Fibroblast of villous mesenchyme (primary cell): ENCODE measurements around the gene EFEMP2. TPM values are rescaled to one million over a fixed set of nuclear protein-coding genes. Genes with fewer than 3 reads are reported as not detected.

Experiments
- DNase-seq: peaks from one replicate; pipeline ENCODE4 v3.0.0-alpha.2; 2010; ENCODE audit warnings: low read depth
- H3K4me3 ChIP-seq: 2 replicates; pipeline ENCODE4 v1.5.1; 2011; ENCODE audit warnings: low read depth, mild to moderate bottlenecking, low read length
- CTCF ChIP-seq: IDR thresholded peaks from 2 replicates; pipeline ENCODE4 v1.5.1; 2012; ENCODE audit warnings: low read depth, mild to moderate bottlenecking, low read length; ENCODE audit not compliant: insufficient read depth
- total RNA-seq: library from RNA; depleted of rRNA; stranded (reverse); fragments of >200 nt; gene quantifications from 2 replicates; pipeline ENCODE4 v1.2.3, GENCODE V29; 2012

The EFEMP2 gene
- total RNA-seq, 1 donor, result 77.7 TPM

- no peak for TF ChIP-seq CTCF
- no peak for DNase-seq
These were observed 45.9 kb upstream of the EFEMP2 start, which contains the start of gene C11orf68 for GRCh38 chr11:65918211-65919140. Gene C11orf68 (minus strand): TSS chr11:65919062. CDS start chr11:65919031, 31 bp downstream.

GRCh38 chr11:65917434-65918210, 45.0 kb upstream of the EFEMP2 start:
- peak overlapping the region; percentile 94 for H3K4me3 ChIP-seq
- DNase-seq, result no peak
- TF ChIP-seq CTCF, result no peak

More at GRCh38 chr11:65918211-65919140, 45.9 kb upstream of the EFEMP2 start, which contains the start of gene C11orf68:
- H3K4me3 ChIP-seq, result peak within 1 kb of the TSS; percentile 94

- peak overlapping the region; percentile 94 for H3K4me3 ChIP-seq
- DNase-seq, result no peak
- TF ChIP-seq CTCF, result no peak
These were observed 44.5 kb upstream of the EFEMP2 start for GRCh38 chr11:65917077-65917433.

GRCh38 chr11:65916391-65916790, 43.8 kb upstream of the EFEMP2 start:
- no peak for DNase-seq
- TF ChIP-seq CTCF, result no peak
- peak overlapping the region; percentile 18 for H3K4me3 ChIP-seq

- H3K4me3 ChIP-seq, result peak overlapping the region; percentile 18
- TF ChIP-seq CTCF, result no peak
- peak; percentile 96 for DNase-seq
These were observed 43.2 kb upstream of the EFEMP2 start for GRCh38 chr11:65915821-65916251.

- no peak for DNase-seq
- H3K4me3 ChIP-seq, result no peak overlapping the region
These were observed 42.7 kb upstream of the EFEMP2 start for GRCh38 chr11:65915101-65915820.

More at GRCh38 chr11:65915101-65915820, 42.7 kb upstream of the EFEMP2 start:
- no peak for TF ChIP-seq CTCF
